Activated CD8-positive, alpha-beta memory T cell treated with anti-CD3 and anti-CD28 coated beads for 48 hours (primary cell): ENCODE measurements around the gene BTRC.
A peak's percentile ranks its signal among the peaks of the same experiment; 100 is the strongest.
"Not testable (repeated sequence)": the region's sequence is repeated elsewhere in the genome, so short reads cannot be mapped to it uniquely, and the experiment has no call there.

Experiments
- DNase-seq, 3 experiments: peaks; one replicate each; pipeline ENCODE4 v3.0.0-alpha.2; 2020; ENCODE audit warnings: low read depth in 2 of 3, low spot score in 2 of 3

Gene BTRC

DNA sequence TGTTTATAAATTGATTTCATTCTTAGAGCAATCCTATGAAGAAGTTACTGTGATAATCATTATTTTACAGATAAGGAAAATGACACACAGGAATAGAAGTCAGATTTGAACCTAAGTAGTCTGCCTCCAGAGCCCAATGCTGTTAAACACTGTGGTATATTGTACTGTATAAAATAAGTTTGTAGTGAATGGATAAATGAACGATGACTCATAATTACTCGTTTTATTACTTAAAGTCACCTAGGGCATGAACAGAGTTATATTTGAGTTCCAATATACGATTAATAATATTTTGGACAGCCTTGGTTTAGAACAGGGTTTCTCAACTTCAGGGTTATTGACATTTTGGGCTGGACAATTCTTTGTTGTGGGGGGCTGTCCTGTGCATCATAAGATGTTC is 7.8 kb upstream of the BTRC start:
- DNase-seq, result no peak

DNA sequence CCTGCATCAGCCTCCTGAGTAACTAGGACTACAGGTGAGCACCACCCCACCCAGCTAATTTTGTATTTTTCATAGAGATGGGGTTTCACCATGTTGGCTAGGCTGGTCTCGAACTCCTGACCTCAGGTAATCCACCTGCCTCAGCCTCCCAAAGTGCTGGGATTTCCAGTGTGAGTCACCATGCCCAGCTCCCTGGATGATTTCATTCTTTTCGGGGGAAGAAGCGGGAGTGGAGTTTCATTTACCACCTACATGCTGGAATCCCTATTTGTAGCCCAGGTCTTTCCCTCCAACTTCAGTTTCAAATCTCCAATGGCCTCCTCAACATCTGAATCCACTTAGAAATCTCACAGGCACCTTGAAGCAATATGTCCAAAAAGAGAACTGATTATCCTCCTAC is 2.9 kb upstream of the BTRC start:
- no peak for DNase-seq

- DNase-seq, result no peak
These were observed 2.5 kb upstream of the BTRC start for GRCh38 chr10:101351477-101351876.

GRCh38 chr10:101352857-101353256 is 1.1 kb upstream of the BTRC start:
- not testable (repeated sequence) for DNase-seq

DNA sequence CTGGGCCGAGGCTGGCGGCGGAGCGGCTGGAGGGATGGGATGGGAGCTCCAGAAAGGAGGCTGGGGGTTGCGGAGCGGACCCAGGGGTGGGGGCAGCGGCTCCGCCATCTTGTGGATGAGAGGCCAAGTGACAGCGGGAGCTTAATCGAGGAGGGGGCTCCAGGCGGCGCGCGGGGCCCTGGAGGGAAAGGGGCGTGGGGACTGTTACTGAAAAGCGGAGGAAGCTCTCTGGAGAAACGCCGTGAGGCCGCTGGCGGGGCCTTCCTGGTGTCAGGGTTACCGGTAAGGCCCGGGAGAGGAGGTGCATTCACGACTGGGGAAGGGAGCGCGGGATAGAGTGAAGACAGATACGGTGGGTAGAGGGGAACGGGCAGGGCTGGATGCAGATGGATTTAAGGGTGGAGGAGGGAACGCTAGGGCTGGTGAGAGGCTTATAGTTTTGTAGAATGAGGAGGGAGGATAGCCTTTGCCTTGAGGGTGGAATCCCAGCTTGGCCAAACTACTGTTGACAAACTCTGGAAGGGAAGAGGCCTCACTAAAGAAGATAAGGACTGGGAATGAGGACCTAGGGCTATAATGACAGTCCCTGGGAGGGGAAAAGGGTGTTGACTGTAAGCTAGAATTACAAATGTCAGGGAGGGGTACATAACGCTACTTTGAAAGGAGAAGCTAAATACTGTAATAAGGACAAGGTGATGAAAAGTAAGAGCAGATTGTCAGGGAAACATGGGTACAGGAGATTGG is 535 bp downstream of the BTRC start:
- peak in 2 of 3 experiments; percentile 22 to 24 for DNase-seq

- no peak for DNase-seq
These were observed 1.2 kb downstream of the BTRC start for GRCh38 chr10:101355072-101355706.

DNA sequence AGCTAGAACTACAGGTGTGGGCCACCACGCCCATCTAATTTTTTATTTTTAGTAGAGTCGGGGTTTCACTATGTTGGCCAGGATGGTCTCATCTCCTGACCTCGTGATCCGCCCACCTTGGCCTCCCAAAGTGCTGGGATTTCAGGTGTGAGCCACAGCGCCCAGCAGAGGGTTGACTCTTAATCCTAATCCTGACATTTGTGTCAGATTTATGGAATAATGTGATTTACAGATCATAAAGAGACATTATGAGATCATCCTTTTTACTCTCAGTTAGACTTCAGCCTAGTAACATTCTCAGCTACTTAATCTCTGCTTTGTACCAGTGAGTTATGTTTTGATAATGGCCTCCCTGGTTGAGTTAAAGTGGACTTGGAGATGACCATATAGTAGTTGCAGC is 2.2 kb downstream of the BTRC start:
- no peak for DNase-seq

DNA sequence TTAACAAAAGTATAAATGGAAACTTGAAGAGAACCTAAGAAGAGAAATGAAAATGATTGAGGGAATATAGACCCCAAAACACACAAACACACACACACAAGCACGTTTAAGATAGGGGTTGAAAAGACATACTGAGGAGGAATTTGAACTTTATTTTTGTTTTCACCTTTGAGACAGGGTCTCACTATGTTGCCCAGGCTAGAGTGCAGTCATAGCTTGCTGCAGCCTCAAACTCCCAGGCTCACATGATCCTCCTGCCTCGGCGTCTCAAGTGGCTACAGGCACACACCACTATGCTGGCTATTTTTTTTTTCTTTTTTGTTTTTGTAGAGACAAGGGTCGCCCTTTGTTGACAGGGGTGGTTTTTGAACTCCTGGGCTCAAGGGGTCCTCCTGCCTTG is 4.0 kb downstream of the BTRC start:
- no peak for DNase-seq

- DNase-seq, result no peak
These were observed 4.8 kb downstream of the BTRC start for GRCh38 chr10:101358706-101359300.

DNA sequence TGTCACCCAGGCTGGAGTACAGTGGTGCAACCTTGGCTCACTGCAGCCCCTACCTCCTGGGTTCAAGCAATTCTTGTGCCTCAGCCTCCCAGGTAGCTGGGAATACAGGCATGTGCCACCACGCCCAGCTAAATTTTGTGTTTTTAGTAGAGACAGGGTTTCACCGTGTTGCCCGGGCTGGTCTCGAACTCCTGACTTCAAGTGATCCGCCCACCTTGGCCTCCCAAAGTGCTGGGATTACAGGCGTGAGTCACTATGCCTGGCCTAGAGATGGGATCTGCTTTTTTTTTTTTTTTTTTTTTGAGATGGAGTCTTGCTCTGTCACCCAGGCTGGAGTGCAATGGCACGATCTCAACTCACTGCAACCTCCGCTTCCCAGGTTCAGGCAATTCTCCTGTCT is 6.1 kb downstream of the BTRC start:
- not testable (repeated sequence) for DNase-seq

DNA sequence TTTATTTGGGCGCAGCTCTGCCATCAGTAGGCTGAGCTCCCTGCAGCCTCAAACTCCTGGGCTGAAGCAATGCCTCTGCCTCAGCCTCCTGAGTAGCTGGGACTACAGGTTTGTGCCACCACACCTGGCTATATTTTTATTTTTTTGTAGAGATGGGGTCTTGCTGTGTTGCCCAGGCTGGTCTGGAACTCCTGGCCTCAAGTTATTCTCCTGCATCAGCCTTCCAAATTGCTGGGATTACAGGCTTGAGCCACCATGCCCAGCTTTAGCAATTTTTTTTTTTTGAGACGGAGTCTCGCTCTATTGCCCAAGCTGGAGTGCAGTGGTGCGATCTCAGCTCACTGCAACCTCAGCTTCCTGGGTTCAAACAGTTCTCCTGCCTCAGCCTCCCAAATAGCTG is 6.9 kb downstream of the BTRC start:
- not testable (repeated sequence) for DNase-seq

GRCh38 chr10:101363850-101364400 is 10.0 kb downstream of the BTRC start:
- DNase-seq, result no peak

- DNase-seq, result no peak
These were observed 10.8 kb downstream of the BTRC start for GRCh38 chr10:101364721-101365120.

DNA sequence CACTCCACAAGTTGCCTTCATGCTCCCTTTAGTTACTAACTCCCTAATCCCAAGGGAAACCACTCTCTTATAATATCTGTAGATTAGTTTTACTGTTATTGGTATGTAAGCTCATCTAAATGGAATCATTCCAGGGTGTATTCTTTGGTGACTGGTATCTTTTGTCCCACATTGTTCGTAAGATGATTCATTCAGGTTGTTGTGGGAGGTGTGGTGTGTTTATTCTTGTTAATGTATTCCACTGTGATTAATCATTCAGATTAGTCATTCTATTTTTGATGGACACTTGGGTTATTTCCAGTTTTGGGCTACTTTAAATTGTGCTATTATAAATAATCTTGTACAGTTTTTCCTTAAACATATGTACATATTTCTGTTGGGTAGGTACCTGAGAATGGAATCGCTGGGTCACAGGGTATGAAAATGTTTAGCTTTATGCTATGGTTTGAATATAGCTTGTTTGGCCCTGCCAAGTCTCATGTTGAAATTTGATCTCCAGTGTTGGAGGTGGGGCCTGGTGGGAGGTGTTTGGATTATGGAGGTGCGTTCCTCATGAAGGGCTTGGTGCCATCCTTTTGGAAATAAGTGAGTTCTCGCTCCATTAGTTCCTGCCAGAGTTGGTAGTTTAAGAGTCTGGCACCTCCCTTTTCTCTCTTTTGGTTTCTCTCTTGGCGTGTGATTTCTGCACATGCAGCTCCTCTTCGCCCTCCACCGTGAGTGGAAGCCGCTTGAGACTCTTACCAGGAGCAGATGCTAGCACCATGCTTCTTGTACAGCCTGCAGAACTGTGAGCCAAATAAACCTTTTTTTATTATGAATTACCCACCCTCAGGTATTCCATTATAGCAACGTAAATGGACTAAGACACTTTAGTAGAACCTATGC is 13.8 kb downstream of the BTRC start:
- DNase-seq, result no peak

DNA sequence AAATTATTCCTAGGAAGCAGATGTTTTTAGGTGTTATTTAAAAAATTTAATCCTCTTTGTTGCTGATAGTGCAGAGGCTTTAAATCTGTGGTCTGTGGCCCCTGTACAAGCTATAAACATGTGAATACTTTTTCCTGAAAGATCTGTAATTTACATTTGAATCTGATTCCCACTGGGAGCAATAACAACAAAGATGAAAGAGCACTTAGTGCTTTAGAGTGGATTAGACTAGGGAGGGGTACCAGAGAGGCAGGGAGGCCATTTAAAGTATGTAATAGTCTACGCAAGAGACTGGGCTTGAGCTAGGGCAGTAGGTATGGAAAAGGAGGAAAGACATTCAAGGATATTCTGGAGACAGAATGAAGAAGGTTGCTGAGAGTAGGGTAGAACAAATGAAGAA is 19.1 kb downstream of the BTRC start:
- DNase-seq, result no peak

DNA sequence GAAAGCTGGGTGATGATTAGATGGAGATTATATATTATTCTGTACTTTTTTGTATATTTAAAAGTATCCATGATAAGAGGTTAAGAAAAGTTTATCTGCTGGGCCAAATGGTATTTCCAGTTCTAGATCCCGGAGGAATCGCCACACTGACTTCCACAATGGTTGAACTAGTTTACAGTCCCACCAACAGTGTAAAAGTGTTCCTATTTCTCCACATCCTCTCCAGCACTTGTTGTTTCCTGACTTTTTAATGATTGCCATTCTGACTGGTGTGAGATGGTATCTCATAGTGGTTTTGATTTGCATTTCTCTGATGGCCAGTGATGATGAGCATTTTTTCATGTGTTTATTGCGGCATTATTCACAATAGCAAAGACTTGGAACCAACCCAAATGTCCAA is 20.0 kb downstream of the BTRC start:
- DNase-seq, result not testable (repeated sequence)

DNA sequence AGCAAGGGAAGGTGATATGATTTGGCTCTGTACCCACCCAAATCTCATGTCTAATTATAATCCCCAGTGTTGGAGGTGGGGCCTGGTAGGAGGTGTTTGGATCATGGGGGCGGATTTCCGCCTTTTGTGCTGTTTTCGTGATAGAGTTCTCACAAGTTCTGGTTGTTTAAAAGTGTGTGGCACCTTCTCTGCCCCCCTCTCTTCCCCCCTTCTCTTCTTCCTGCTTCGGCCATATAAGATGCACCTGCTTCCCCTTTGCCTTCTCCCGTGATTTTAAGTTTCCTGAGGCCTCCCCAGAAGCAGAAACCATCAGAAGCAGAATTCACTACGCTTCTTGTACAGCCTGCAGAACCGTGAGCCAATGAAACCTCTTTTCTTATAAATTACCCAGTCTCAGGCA is 21.1 kb downstream of the BTRC start:
- no peak for DNase-seq

GRCh38 chr10:101379663-101380352 is 25.8 kb downstream of the BTRC start:
- DNase-seq, result no peak

DNA sequence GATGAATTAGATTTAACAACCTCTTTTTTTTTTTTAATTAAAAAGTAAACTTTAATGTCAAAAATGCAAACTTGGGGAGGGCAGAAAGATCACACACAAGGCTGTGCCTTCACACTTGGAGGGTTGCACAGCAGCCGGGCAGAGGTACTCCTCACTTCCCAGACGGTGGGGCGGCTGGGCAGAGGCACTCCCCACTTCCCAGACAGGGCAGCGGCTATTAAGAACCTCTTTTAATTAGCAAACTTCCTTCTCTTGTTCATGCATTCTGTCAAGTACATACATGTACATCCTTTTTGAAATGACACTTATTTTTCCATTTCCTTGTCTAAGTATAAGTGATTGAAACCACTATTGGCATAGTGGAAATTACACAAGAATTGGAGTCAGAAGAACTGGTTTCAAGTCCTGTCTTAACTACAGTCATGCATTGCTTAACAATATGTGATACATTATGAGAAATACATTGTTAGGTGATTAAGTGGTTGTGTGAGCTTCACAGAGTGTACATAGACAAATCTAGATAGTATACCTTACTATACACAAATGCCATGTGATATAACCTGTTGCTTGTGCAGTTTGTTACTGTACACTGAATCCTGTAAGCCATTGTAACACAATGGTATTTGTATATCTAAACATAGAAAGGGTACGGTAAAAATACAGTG is 26.5 kb downstream of the BTRC start:
- DNase-seq, result no peak
